Stimulated activated CD8-positive, alpha-beta memory T cell treated with anti-CD3 and anti-CD28 coated beads, Interleukin-4, amount 100 ng/mL, for 1 hour (primary cell): ENCODE measurements around the gene UBA52.
"Not testable (repeated sequence)": the region's sequence is repeated elsewhere in the genome, so short reads cannot be mapped to it uniquely, and the experiment has no call there.

Experiments used
- DNase-seq, 2 donors: peaks; one replicate each; pipeline ENCODE4 v3.0.0-alpha.2; 2020; ENCODE audit warnings: low read depth in 2 of 2, low spot score in 1 of 2

The UBA52 gene

GRCh38 chr19:18571564-18572344 lies at the start of gene UBA52:
Gene UBA52 (plus strand): TSS chr19:18571857. CDS start chr19:18573301, 1,444 bp downstream.
- DNase-seq = peak; percentile 98

- peak; percentile 99 to 100 for DNase-seq
These were observed 49.4 kb upstream of the UBA52 start for GRCh38 chr19:18522124-18522861.

- DNase-seq = not testable (repeated sequence)
These were observed 48.7 kb upstream of the UBA52 start for GRCh38 chr19:18522862-18523440.

- DNase-seq = no peak
These were observed 47.8 kb upstream of the UBA52 start for GRCh38 chr19:18523841-18524240.

GRCh38 chr19:18526316-18526715 lies 45.3 kb upstream of the UBA52 start:
- no peak for DNase-seq

- DNase-seq = no peak
These were observed 41.9 kb upstream of the UBA52 start for GRCh38 chr19:18529782-18530181.

GRCh38 chr19:18531485-18531884 lies 40.2 kb upstream of the UBA52 start:
- no peak for DNase-seq

GRCh38 chr19:18532168-18532890 lies 39.3 kb upstream of the UBA52 start:
- DNase-seq = no peak

GRCh38 chr19:18533058-18533457 lies 38.6 kb upstream of the UBA52 start:
- no peak for DNase-seq

GRCh38 chr19:18536475-18536874 lies 35.2 kb upstream of the UBA52 start:
- DNase-seq = no peak

GRCh38 chr19:18537431-18537830 lies 34.2 kb upstream of the UBA52 start:
- no peak for DNase-seq

- no peak for DNase-seq
These were observed 33.5 kb upstream of the UBA52 start for GRCh38 chr19:18538115-18538514.

GRCh38 chr19:18539372-18539771 lies 32.3 kb upstream of the UBA52 start:
- no peak for DNase-seq

- not testable (repeated sequence) for DNase-seq
These were observed 31.5 kb upstream of the UBA52 start for GRCh38 chr19:18540200-18540599.

- no peak for DNase-seq
These were observed 30.2 kb upstream of the UBA52 start for GRCh38 chr19:18541258-18541991.

GRCh38 chr19:18541992-18542940 lies 29.4 kb upstream of the UBA52 start:
- no peak for DNase-seq

- DNase-seq = peak; percentile 89 to 91
These were observed 28.5 kb upstream of the UBA52 start, which contains the start of gene FKBP8 for GRCh38 chr19:18542941-18543813. Gene FKBP8 (minus strand): TSS chr19:18543573. CDS start chr19:18541970, 1,603 bp downstream.

GRCh38 chr19:18543814-18544475 lies 27.7 kb upstream of the UBA52 start:
- peak in 1 of 2 donors; percentile 38 for DNase-seq
